HG03342 (cell line): ENCODE measurements around the gene MVK.

Experiments
- ATAC-seq: cut with Tn5 transposase; IDR thresholded peaks from one replicate; pipeline ENCODE4 v1.9.1; 2021; ENCODE audit warnings: mild to moderate bottlenecking, moderate library complexity; ENCODE audit not compliant: unreplicated experiment

MVK gene

GRCh38 chr12:109544955-109545531 lies 28.6 kb upstream of the MVK start:
- no peak for ATAC-seq

- ATAC-seq, result no peak
Observed at GRCh38 chr12:109545826-109546225, 27.8 kb upstream of the MVK start.

GRCh38 chr12:109547286-109547685 lies 26.3 kb upstream of the MVK start:
- no peak for ATAC-seq

GRCh38 chr12:109548258-109548657 lies 25.3 kb upstream of the MVK start:
- ATAC-seq, result no peak

- ATAC-seq, result no peak
Observed at GRCh38 chr12:109549613-109550270, 23.9 kb upstream of the MVK start.

- no peak for ATAC-seq
Observed at GRCh38 chr12:109550281-109550680, 23.3 kb upstream of the MVK start.

GRCh38 chr12:109551108-109551507 lies 22.5 kb upstream of the MVK start:
- no peak for ATAC-seq

GRCh38 chr12:109552971-109553370 lies 20.6 kb upstream of the MVK start:
- no peak for ATAC-seq

GRCh38 chr12:109553483-109553882 lies 20.1 kb upstream of the MVK start:
- no peak for ATAC-seq

GRCh38 chr12:109553906-109554500 lies 19.6 kb upstream of the MVK start:
- no peak for ATAC-seq

GRCh38 chr12:109554761-109555160 lies 18.8 kb upstream of the MVK start:
- no peak for ATAC-seq

- no peak for ATAC-seq
Observed at GRCh38 chr12:109555431-109556315, 17.9 kb upstream of the MVK start.

GRCh38 chr12:109557200-109557599 lies 16.4 kb upstream of the MVK start:
- no peak for ATAC-seq

- no peak for ATAC-seq
Observed at GRCh38 chr12:109557805-109558204, 15.8 kb upstream of the MVK start.

- ATAC-seq, result no peak
Observed at GRCh38 chr12:109558374-109559199, 15.0 kb upstream of the MVK start.

- ATAC-seq, result no peak
Observed at GRCh38 chr12:109559200-109559505, 14.4 kb upstream of the MVK start.

- no peak for ATAC-seq
Observed at GRCh38 chr12:109559601-109560000, 14.0 kb upstream of the MVK start.

- ATAC-seq, result no peak
Observed at GRCh38 chr12:109560867-109561710, 12.5 kb upstream of the MVK start.

- no peak for ATAC-seq
Observed at GRCh38 chr12:109561711-109562030, 11.9 kb upstream of the MVK start.

GRCh38 chr12:109562871-109563270 lies 10.7 kb upstream of the MVK start:
- ATAC-seq, result no peak
